ENCODE data around the gene PCBP3. TPM values are rescaled to one million over a fixed set of nuclear protein-coding genes. Genes with fewer than 3 reads are reported as not detected.

The PCBP3 gene
- total and polyA plus RNA-seq, 2 of the 13 experiments (the other 11 are each of a cell fraction or from before 2014, with no cell fraction given), result not detected

DNA sequence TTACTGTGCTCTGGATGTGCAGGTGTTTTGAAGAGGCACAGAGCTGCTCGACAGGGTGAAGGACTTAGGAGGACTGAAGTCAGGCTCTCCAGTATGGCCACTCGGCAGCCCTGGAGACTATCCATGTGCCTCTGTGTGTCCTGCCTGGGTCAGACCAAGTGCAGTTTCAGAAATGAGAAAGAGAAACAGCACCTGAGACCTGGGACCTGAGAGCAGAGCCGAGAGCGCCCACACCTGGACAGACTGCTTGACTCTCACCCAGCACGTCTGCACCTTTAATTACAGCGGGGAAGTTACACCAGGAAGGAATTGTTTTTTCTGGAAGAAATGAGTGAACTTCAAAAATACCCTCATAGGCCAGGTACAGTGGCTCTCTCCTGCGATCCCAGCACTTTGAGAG, 278.4 kb downstream of the PCBP3 start:
- peaks cover 1 to 21% of the 10 kb centered on the region in 2 experiments; a peak in 4 of 5 replicates for H3K27me3 ChIP-seq (ENCODE audit: control insufficient read depth in 1 of 2, insufficient read depth in 2 of 2, low read length in 2 of 2)
- H3K4me3 ChIP-seq (replicated peaks in 1 of 3; ENCODE audit: insufficient read depth in 1 of 3, low read depth in 2 of 3, low read length in 3 of 3), result no peak overlapping the region
- POLR2A ChIA-PET, result no interaction called here
- H3K9me3 ChIP-seq (ENCODE audit: low read length), result peaks cover 4% of the 10 kb centered on the region
- intact Hi-C loops (cut with micrococcal nuclease; ENCODE audit: unreplicated experiment), result no loop called here
- H2AFZ ChIP-seq (ENCODE audit: low read length), result no peak overlapping the region
- H3K4me1 ChIP-seq (ENCODE audit: insufficient read depth, low read length), result no peaks in the 10 kb centered on the region
- no peaks in the 10 kb centered on the region for H3K36me3 ChIP-seq (replicated peaks in 1 of 2; ENCODE audit: control insufficient read depth in 1 of 2, insufficient read depth in 2 of 2, low read length in 2 of 2)
- H3K9ac ChIP-seq (ENCODE audit: insufficient read depth, low read depth, low read length), result no peak overlapping the region
- H4K20me1 ChIP-seq (ENCODE audit: insufficient read depth, low read length), result no peaks in the 10 kb centered on the region
- no peak overlapping the region for H3K4me2 ChIP-seq (ENCODE audit: low read depth, low read length)
- in situ Hi-C loops (cut with HindIII; ENCODE audit: extremely low pct_ligation_motif_present, low pct_unique_long_range_greater_than_20kb), result no loop called here
- ATAC-seq (no peak), DNase-seq (ENCODE audit: low spot score) (no peak), FAIRE-seq (no peak)
- no peaks in the 10 kb centered on the region for H3K79me2 ChIP-seq (ENCODE audit: insufficient read depth, low read length)
- BruUV-seq (replicated peaks), result no TSS peak
- TF ChIP-seq SMARCC2 (IDR thresholded peaks at IDR 0.05), result no peak
- TF ChIP-seq ARNT (IDR thresholded peaks at IDR 0.05), result no peak
- TF ChIP-seq ESRRA (CRISPR knock-in tag; IDR thresholded peaks at IDR 0.05; ENCODE audit: low read depth), result no peak
- TF ChIP-seq ZBTB7B (CRISPR knock-in tag; IDR thresholded peaks at IDR 0.05), result no peak
- TF ChIP-seq KDM1A (CRISPR knock-in tag; IDR thresholded peaks at IDR 0.05), result no peak
- TF ChIP-seq RFX1 (IDR thresholded peaks at IDR 0.05), result no peak
- no peak for TF ChIP-seq ZNF326 (CRISPR knock-in tag; IDR thresholded peaks at IDR 0.05; ENCODE audit: borderline replicate concordance)
- TF ChIP-seq, protein P1, sequence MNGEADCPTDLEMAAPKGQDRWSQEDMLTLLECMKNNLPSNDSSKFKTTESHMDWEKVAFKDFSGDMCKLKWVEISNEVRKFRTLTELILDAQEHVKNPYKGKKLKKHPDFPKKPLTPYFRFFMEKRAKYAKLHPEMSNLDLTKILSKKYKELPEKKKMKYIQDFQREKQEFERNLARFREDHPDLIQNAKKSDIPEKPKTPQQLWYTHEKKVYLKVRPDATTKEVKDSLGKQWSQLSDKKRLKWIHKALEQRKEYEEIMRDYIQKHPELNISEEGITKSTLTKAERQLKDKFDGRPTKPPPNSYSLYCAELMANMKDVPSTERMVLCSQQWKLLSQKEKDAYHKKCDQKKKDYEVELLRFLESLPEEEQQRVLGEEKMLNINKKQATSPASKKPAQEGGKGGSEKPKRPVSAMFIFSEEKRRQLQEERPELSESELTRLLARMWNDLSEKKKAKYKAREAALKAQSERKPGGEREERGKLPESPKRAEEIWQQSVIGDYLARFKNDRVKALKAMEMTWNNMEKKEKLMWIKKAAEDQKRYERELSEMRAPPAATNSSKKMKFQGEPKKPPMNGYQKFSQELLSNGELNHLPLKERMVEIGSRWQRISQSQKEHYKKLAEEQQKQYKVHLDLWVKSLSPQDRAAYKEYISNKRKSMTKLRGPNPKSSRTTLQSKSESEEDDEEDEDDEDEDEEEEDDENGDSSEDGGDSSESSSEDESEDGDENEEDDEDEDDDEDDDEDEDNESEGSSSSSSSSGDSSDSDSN (CRISPR knock-in tag; IDR thresholded peaks at IDR 0.05), result no peak
- TF ChIP-seq, protein P2, sequence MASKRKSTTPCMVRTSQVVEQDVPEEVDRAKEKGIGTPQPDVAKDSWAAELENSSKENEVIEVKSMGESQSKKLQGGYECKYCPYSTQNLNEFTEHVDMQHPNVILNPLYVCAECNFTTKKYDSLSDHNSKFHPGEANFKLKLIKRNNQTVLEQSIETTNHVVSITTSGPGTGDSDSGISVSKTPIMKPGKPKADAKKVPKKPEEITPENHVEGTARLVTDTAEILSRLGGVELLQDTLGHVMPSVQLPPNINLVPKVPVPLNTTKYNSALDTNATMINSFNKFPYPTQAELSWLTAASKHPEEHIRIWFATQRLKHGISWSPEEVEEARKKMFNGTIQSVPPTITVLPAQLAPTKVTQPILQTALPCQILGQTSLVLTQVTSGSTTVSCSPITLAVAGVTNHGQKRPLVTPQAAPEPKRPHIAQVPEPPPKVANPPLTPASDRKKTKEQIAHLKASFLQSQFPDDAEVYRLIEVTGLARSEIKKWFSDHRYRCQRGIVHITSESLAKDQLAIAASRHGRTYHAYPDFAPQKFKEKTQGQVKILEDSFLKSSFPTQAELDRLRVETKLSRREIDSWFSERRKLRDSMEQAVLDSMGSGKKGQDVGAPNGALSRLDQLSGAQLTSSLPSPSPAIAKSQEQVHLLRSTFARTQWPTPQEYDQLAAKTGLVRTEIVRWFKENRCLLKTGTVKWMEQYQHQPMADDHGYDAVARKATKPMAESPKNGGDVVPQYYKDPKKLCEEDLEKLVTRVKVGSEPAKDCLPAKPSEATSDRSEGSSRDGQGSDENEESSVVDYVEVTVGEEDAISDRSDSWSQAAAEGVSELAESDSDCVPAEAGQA (IDR thresholded peaks at IDR 0.05; ENCODE audit: low read depth), result no peak
- TF ChIP-seq, protein P2 (CRISPR knock-in tag; IDR thresholded peaks at IDR 0.05; ENCODE audit: borderline replicate concordance), result no peak
- TF ChIP-seq ZNF792 (CRISPR knock-in tag; IDR thresholded peaks at IDR 0.05), result no peak
- no peak for TF ChIP-seq RARA (CRISPR knock-in tag; IDR thresholded peaks at IDR 0.05)
- TF ChIP-seq ARNTL (CRISPR knock-in tag; IDR thresholded peaks at IDR 0.05), result no peak
- TF ChIP-seq TRIM24 (CRISPR knock-in tag; IDR thresholded peaks at IDR 0.05), result no peak
- TF ChIP-seq CBX5 (CRISPR knock-in tag; IDR thresholded peaks at IDR 0.05; ENCODE audit: borderline replicate concordance), result no peak
- TF ChIP-seq, protein P3, sequence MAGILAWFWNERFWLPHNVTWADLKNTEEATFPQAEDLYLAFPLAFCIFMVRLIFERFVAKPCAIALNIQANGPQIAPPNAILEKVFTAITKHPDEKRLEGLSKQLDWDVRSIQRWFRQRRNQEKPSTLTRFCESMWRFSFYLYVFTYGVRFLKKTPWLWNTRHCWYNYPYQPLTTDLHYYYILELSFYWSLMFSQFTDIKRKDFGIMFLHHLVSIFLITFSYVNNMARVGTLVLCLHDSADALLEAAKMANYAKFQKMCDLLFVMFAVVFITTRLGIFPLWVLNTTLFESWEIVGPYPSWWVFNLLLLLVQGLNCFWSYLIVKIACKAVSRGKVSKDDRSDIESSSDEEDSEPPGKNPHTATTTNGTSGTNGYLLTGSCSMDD (CRISPR knock-in tag; IDR thresholded peaks at IDR 0.05), result no peak
- no peak for TF ChIP-seq KLF16 (CRISPR knock-in tag; IDR thresholded peaks at IDR 0.05)
- no peak overlapping the region for H3K27ac ChIP-seq (ENCODE audit: extremely low read length, insufficient read depth, low read length)
- CTCF ChIA-PET (ENCODE audit: low intra/inter-chr PET ratio, low total read pairs), result no interaction called here
- WGBS (ENCODE audit: low lambda C conversion rate), result 42% methylated on average over 7 of the region's 7 CpGs

Measured in HepG2 (cell line).